Type B pancreatic cell (in vitro differentiated cells): Measurements from ENCODE around the gene SUN3. TPM values are rescaled to one million over a fixed set of nuclear protein-coding genes. Genes with fewer than 3 reads are reported as not detected.
"Not testable (repeated sequence)": the region's sequence is repeated elsewhere in the genome, so short reads cannot be mapped to it uniquely, and the experiment has no call there.

Experiments
- DNase-seq: peaks from one replicate; pipeline ENCODE4 v3.0.0; 2021; ENCODE audit warnings: mixed read lengths; ENCODE audit not compliant: unreplicated experiment; ENCODE audit errors: extremely low spot score
- H3K27ac Mint-ChIP-seq: 2 replicates; pipeline ENCODE4 v1.8.0; 2021; ENCODE audit warnings: mild to moderate bottlenecking, mixed read lengths
- H3K27me3 Mint-ChIP-seq: 2 replicates; pipeline ENCODE4 v1.8.0; 2021; ENCODE audit warnings: mixed read lengths
- H3K36me3 Mint-ChIP-seq: 2 replicates; pipeline ENCODE4 v1.8.0; 2021; ENCODE audit warnings: mixed read lengths
- H3K4me1 Mint-ChIP-seq: one replicate; pipeline ENCODE4 v1.8.0; 2021; ENCODE audit warnings: mixed read lengths; ENCODE audit not compliant: unreplicated experiment
- H3K4me3 Mint-ChIP-seq: 2 replicates; pipeline ENCODE4 v1.8.0; 2021; ENCODE audit warnings: mild to moderate bottlenecking, mixed read lengths
- H3K9me3 Mint-ChIP-seq: 2 replicates; pipeline ENCODE4 v1.8.0; 2021; ENCODE audit warnings: mixed read lengths
- CTCF ChIP-seq: fragments of 200-600 bp; sonication (generic); conservative IDR thresholded peaks from 2 replicates; pipeline ENCODE4 v1.5.0; 2021; ENCODE audit warnings: antibody characterized with exemption, mild to moderate bottlenecking
- total RNA-seq: library from RNA; stranded (reverse); gene quantifications from 2 replicates; pipeline ENCODE4 v1.2.1, GENCODE V29; 2021; ENCODE audit warnings: low replicate concordance

The SUN3 gene
- total RNA-seq, 1 donor from 2014 or later: not detected

DNA sequence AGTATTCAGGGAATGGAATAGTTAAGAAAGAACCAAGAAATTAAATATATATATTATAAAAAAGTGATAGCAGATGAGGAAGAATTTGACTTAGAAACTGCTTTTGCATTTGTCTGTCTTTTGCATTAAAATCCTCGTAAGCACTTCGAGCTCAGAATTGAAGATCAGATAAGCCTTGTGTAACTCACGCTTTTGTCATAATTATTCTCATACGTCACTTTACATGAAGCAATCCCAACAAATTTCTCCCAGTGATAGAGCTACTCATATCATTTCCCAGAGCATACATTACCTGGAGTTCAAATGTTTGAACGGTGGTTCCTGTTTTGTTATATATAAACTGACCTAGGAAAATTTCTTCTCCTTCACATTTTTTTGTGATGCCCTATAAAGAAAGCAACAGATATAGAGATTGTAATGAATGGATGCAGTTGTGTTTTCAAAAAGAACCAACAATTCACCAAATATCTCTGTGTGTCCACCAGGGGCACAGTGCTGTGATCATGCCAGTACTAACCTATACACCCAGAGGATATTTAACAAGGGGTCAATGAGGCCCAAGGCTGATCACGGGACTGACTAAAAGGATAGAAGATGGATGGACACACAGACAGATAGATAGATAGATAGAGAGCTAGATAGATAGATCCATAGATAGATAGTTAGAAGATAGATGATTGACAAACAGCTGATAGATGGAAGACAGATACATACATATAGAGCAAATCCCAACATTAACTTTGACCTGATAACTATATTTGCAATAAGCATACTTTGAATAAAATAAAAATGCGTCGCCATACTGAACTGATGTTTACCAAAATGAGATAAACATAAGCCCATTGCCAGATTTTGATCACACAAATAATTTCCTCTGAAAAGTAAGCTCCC lies 40.2 kb downstream of the SUN3 start:
- Mint-ChIP-seq H3K36me3 (no peaks in the 10 kb centered on the region), H3K4me3 (peak overlapping the region; percentile 4), H3K27me3 (no peaks in the 10 kb centered on the region), H3K9me3 (no peaks in the 10 kb centered on the region), H3K4me1 (peaks cover 28% of the 10 kb centered on the region), H3K27ac (peak overlapping the region; percentile 1)
- DNase-seq: no peak
- TF ChIP-seq CTCF: peak; percentile 71

- DNase-seq: no peak
- H3K9me3 Mint-ChIP-seq: no peaks in the 10 kb centered on the region
- peaks cover 15% of the 10 kb centered on the region for H3K4me1 Mint-ChIP-seq
- H3K4me3 Mint-ChIP-seq: no peak overlapping the region
- no peak for TF ChIP-seq CTCF
- H3K36me3 Mint-ChIP-seq: peaks cover 7% of the 10 kb centered on the region
- no peaks in the 10 kb centered on the region for H3K27me3 Mint-ChIP-seq
- H3K27ac Mint-ChIP-seq: no peak overlapping the region
Measured at GRCh38 chr7:47982610-47983009, 46.3 kb downstream of the SUN3 start.

DNA sequence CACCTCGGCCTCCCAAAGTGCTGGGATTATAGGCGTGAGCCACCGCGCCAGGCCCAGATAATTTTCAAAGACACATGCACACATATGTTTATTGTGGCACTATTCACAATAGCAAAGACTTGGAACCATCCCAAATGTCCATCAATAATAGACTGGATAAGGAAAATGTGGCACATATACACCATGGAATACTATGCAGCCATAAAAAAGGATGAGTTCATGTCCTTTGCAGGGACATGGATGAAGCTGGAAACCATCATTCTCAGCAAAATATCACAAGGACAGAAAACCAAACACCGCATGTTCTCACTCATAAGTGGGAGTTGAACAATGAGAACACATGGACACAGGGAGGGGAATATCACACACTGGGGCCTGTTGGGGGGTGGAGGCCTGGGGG lies 48.3 kb downstream of the SUN3 start:
- not testable (repeated sequence) for H3K27me3 Mint-ChIP-seq

GRCh38 chr7:47979832-47980181 lies 49.1 kb downstream of the SUN3 start:
- Mint-ChIP-seq H3K27me3 (no peaks in the 10 kb centered on the region), H3K27ac (no peak overlapping the region), H3K36me3 (peaks cover 17% of the 10 kb centered on the region), H3K4me3 (peak overlapping the region; percentile 99), H3K9me3 (no peaks in the 10 kb centered on the region), H3K4me1 (peaks cover 15% of the 10 kb centered on the region)
- TF ChIP-seq CTCF: no peak
- DNase-seq: no peak

More for the DNA sequence above, 48.3 kb downstream of the SUN3 start:
- not testable (repeated sequence) for H3K9me3 Mint-ChIP-seq, DNase-seq, H3K4me3 Mint-ChIP-seq, H3K27ac Mint-ChIP-seq
- Mint-ChIP-seq H3K36me3 (peaks cover 16% of the 10 kb centered on the region), H3K4me1 (peaks cover 15% of the 10 kb centered on the region)

GRCh38 chr7:47979145-47979831 lies 49.6 kb downstream of the SUN3 start, which contains the start of gene HUS1:
HUS1 (minus strand) TSS chr7:47979615; CDS start chr7:47979519, 96 bp downstream.
- no peaks in the 10 kb centered on the region for H3K9me3 Mint-ChIP-seq
- H3K27me3 Mint-ChIP-seq: no peaks in the 10 kb centered on the region
- peaks cover 22% of the 10 kb centered on the region for H3K36me3 Mint-ChIP-seq
- peak within 1 kb of the TSS; percentile 99 for H3K4me3 Mint-ChIP-seq
- no peak for TF ChIP-seq CTCF
- peaks cover 15% of the 10 kb centered on the region for H3K4me1 Mint-ChIP-seq
- peak; percentile 84 for DNase-seq
- peak within 1 kb of the TSS; percentile 94 for H3K27ac Mint-ChIP-seq

DNA sequence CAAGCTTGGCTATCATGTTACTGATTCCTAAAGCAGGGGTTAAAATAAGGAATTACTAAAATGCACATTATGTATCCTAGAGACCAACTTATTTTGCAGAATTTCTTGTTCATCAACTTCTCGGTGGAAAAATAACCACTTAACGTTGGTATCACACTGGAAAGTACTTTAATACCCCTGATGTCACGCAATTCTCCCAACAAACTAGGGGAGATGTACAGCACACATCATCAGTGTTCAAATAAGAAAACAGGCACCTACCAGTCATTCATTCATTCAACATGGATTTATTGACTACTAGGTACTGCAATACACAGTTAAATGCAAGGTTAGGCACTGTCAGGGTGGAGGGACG lies 50.1 kb downstream of the SUN3 start:
- Mint-ChIP-seq H3K27ac (peak overlapping the region; percentile 94), H3K4me3 (peak overlapping the region; percentile 99), H3K9me3 (no peaks in the 10 kb centered on the region), H3K4me1 (peaks cover 15% of the 10 kb centered on the region), H3K27me3 (no peaks in the 10 kb centered on the region), H3K36me3 (peaks cover 25% of the 10 kb centered on the region)
- no peak for DNase-seq
- no peak for TF ChIP-seq CTCF
